HCT116 (cell line): ENCODE results near the gene ACOT11. TPM values are rescaled to one million over a fixed set of nuclear protein-coding genes. Genes with fewer than 3 reads are reported as not detected.

ENCODE experiments used
- ATAC-seq: fragments of 200-7000 bp; cut with Tn5 transposase; 2 replicates; pipeline ENCODE4 v1.9.1; 2020; ENCODE audit warnings: mild to moderate bottlenecking, moderate library complexity
- BruUV-seq: library from RNA; stranded (reverse); fragments of 400-500 nt; replicated peaks from 2 replicates; lab custom pipeline; 2021; lab: Mats Ljungman, UMichigan
- CTCF ChIA-PET: fragments of 300-600 bp; sonication (Branson Sonifier 250); formaldehyde crosslinking; loops from one replicate; lab custom pipeline; 2021; ENCODE audit warnings: antibody characterized with exemption; lab: Charles Lee
- POLR2A ChIA-PET: fragments of 300-600, 350-600 bp; sonication (Branson Sonifier 250); formaldehyde crosslinking; loops from one replicate; lab custom pipeline; 2021; ENCODE audit warnings: antibody characterized with exemption; lab: Charles Lee
- RAD21 ChIA-PET, 2 experiments: fragments of 300-600 bp; sonication (Branson Sonifier 250); formaldehyde crosslinking; loops; one replicate each; lab custom pipeline; 2023; ENCODE audit warnings: low total read pairs in 2 of 2; ENCODE audit not compliant: uncharacterized antibody in 2 of 2, unreplicated experiment in 2 of 2, low non-redundant PET in 1 of 2; lab: Charles Lee
- DNase-seq: peaks from one replicate; pipeline ENCODE4 v3.0.0-alpha.2; 2010; ENCODE audit warnings: low read depth, low spot score
- H2AFZ ChIP-seq: fragments of 200-600 bp; shearing (Covaris generic), sonication (generic); 2 replicates; pipeline ENCODE4 v1.6.1; 2017; ENCODE audit warnings: low read depth, mixed run types, mixed read lengths, antibody characterized with exemption, low read length; ENCODE audit not compliant: poor library complexity, severe bottlenecking
- H3K27ac ChIP-seq: 2 replicates; pipeline ENCODE4 v1.5.1; 2012; ENCODE audit warnings: low read depth, low read length
- H3K27me3 ChIP-seq: fragments of 200-600 bp; sonication (generic); 2 replicates; pipeline ENCODE4 v1.6.1; 2016; ENCODE audit warnings: mixed run types, low read length, mixed read lengths; ENCODE audit not compliant: insufficient read depth
- H3K36me3 ChIP-seq, 2 experiments: fragments of 200-500 bp in 1 of 2; fragments of 200-600 bp in 1 of 2; sonication (Bioruptor generic) in 1 of 2; sonication (generic) in 1 of 2; 2 replicates each; pipeline versions ENCODE4 v1.5.1 to v1.6.1; 2014 to 2016; ENCODE audit warnings: low read length in 2 of 2, inconsistent platforms in 1 of 2, mixed read lengths in 1 of 2, mixed run types in 1 of 2; ENCODE audit not compliant: insufficient read depth in 2 of 2, control insufficient read depth in 1 of 2
- H3K4me1 ChIP-seq, 2 experiments: fragments of 200-600 bp in 1 of 2; sonication (generic) in 1 of 2; 2 replicates each; pipeline versions ENCODE4 v1.5.1 to v1.6.1; 2012 to 2017; ENCODE audit warnings: low read length in 2 of 2, inconsistent platforms in 1 of 2, mild to moderate bottlenecking in 1 of 2, mixed read lengths in 1 of 2, mixed run types in 1 of 2, moderate library complexity in 1 of 2; ENCODE audit not compliant: insufficient read depth in 2 of 2, control insufficient read depth in 1 of 2
- H3K4me2 ChIP-seq: fragments of 200-600 bp; sonication (generic); 2 replicates; pipeline ENCODE4 v1.6.1; 2017; ENCODE audit warnings: mixed run types, low read length, mixed read lengths
- H3K4me3 ChIP-seq, 2 experiments: fragments of 200-600 bp in 1 of 2; sonication (generic) in 1 of 2; replicated peaks in 1 of 2; 2 replicates each; pipeline ENCODE4 v1.5.1; 2011 to 2016; ENCODE audit warnings: low read length in 2 of 2, control low read depth in 1 of 2, low read depth in 1 of 2, mild to moderate bottlenecking in 1 of 2, mixed read lengths in 1 of 2, mixed run types in 1 of 2
- H3K79me2 ChIP-seq: fragments of 200-600 bp; sonication (generic); 2 replicates; pipeline ENCODE4 v1.6.1; 2017; ENCODE audit warnings: mild to moderate bottlenecking, mixed run types, low read length, moderate library complexity, mixed read lengths; ENCODE audit not compliant: insufficient read depth
- H3K9ac ChIP-seq: fragments of 200-600 bp; sonication (generic); 2 replicates; pipeline ENCODE4 v1.6.1; 2016; ENCODE audit warnings: low read length, mixed read lengths
- H3K9me2 ChIP-seq: fragments of 200-600 bp; sonication (generic), shearing (Covaris generic); 2 replicates; pipeline ENCODE4 v1.6.1; 2017; ENCODE audit warnings: mixed run types, mild to moderate bottlenecking, moderate library complexity; ENCODE audit not compliant: insufficient read depth
- H3K9me3 ChIP-seq, 2 experiments: fragments of 200-500 bp in 1 of 2; fragments of 200-600 bp in 1 of 2; sonication (Bioruptor generic) in 1 of 2; sonication (generic) in 1 of 2; 2 replicates each; pipeline ENCODE4 v1.6.1; 2014 to 2017; ENCODE audit warnings: low read length in 2 of 2, mixed read lengths in 2 of 2, inconsistent platforms in 1 of 2, low read depth in 1 of 2, mild to moderate bottlenecking in 1 of 2, mixed run types in 1 of 2, moderate library complexity in 1 of 2; ENCODE audit not compliant: control insufficient read depth in 1 of 2, insufficient read depth in 1 of 2
- H4K20me1 ChIP-seq: fragments of 200-600 bp; sonication (generic), shearing (Covaris generic); 2 replicates; pipeline ENCODE4 v1.6.1; 2017; ENCODE audit warnings: mixed run types, mild to moderate bottlenecking, moderate library complexity; ENCODE audit not compliant: insufficient read depth
- CBX3 ChIP-seq: IDR thresholded peaks from 2 replicates; pipeline ENCODE4 v1.6.1; 2012; ENCODE audit warnings: low read depth
- EGR1 ChIP-seq: IDR thresholded peaks from 2 replicates; pipeline ENCODE4 v1.6.1; 2012; ENCODE audit warnings: low read depth
- ELF1 ChIP-seq: IDR thresholded peaks from 2 replicates; pipeline ENCODE4 v1.6.1; 2012; ENCODE audit warnings: low read depth, borderline replicate concordance
- SIN3A ChIP-seq: IDR thresholded peaks from 2 replicates; pipeline ENCODE4 v1.6.1; 2012; ENCODE audit warnings: low read depth
- TCF7L2 ChIP-seq: IDR thresholded peaks from 2 replicates; pipeline ENCODE4 v1.7.0; 2011; ENCODE audit warnings: borderline replicate concordance, inconsistent platforms; ENCODE audit not compliant: insufficient read depth, insufficient read length; ENCODE audit errors: extremely low read depth
- ZFX ChIP-seq: fragments of 450-650 bp; IDR thresholded peaks from 2 replicates; pipeline ENCODE4 v1.6.1; 2017
- intact Hi-C: fragments of 100-400 bp; cut with micrococcal nuclease; formaldehyde crosslinking; loops from 2 replicates; pipeline ENCODE4 v1.10.0; 2022
- total RNA-seq: library from RNA; stranded (reverse); gene quantifications from one replicate; pipeline ENCODE4 v1.2.1, GENCODE V29; 2021; ENCODE audit not compliant: unreplicated experiment
- TF ChIP-seq, protein P1 (sequence below): IDR thresholded peaks from 2 replicates; pipeline ENCODE4 v1.6.1; 2012; ENCODE audit warnings: low read depth
- TF ChIP-seq, protein P2 (sequence below): IDR thresholded peaks from 2 replicates; pipeline ENCODE4 v1.6.1; 2012

Gene ACOT11
- total RNA-seq, 1 experiment from 2014 or later, result 31.1 TPM

DNA sequence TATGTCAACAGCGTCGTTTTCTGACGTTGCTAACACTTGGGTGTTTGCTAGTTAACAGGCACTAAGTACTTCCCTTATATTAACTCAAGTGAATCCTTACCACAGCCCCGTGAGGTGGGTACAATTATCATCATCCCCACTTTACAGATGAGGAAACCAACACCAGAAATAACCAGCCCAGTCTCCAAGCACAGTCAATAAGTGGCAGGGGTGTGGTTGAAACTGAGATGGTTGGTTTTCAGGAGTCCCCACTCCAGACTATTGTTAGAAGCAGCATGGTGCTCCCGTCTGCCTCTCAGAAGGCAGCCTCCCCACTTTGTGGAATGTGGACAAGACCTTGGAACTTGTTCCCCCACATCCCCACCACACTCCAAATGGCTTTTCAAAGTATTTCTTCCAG, 45.7 kb upstream of the ACOT11 start:
- no peaks in the 10 kb centered on the region for H3K9me3 ChIP-seq
- H3K27me3 ChIP-seq, result no peaks in the 10 kb centered on the region
- no peak overlapping the region for H3K27ac ChIP-seq
- H3K79me2 ChIP-seq, result no peaks in the 10 kb centered on the region
- TF ChIP-seq CBX3 (no peak), ELF1 (no peak), SIN3A (no peak), TCF7L2 (no peak), ZFX (no peak), EGR1 (no peak)
- TF ChIP-seq, protein P1, sequence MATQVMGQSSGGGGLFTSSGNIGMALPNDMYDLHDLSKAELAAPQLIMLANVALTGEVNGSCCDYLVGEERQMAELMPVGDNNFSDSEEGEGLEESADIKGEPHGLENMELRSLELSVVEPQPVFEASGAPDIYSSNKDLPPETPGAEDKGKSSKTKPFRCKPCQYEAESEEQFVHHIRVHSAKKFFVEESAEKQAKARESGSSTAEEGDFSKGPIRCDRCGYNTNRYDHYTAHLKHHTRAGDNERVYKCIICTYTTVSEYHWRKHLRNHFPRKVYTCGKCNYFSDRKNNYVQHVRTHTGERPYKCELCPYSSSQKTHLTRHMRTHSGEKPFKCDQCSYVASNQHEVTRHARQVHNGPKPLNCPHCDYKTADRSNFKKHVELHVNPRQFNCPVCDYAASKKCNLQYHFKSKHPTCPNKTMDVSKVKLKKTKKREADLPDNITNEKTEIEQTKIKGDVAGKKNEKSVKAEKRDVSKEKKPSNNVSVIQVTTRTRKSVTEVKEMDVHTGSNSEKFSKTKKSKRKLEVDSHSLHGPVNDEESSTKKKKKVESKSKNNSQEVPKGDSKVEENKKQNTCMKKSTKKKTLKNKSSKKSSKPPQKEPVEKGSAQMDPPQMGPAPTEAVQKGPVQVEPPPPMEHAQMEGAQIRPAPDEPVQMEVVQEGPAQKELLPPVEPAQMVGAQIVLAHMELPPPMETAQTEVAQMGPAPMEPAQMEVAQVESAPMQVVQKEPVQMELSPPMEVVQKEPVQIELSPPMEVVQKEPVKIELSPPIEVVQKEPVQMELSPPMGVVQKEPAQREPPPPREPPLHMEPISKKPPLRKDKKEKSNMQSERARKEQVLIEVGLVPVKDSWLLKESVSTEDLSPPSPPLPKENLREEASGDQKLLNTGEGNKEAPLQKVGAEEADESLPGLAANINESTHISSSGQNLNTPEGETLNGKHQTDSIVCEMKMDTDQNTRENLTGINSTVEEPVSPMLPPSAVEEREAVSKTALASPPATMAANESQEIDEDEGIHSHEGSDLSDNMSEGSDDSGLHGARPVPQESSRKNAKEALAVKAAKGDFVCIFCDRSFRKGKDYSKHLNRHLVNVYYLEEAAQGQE, result no peak
- TF ChIP-seq, protein P2, sequence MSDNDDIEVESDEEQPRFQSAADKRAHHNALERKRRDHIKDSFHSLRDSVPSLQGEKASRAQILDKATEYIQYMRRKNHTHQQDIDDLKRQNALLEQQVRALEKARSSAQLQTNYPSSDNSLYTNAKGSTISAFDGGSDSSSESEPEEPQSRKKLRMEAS, result no peak
- H3K9me2 ChIP-seq, result no peaks in the 10 kb centered on the region
- ATAC-seq (no peak), DNase-seq (no peak)
- ChIA-PET CTCF (no interaction called here), RAD21 (no interaction called here), POLR2A (no interaction called here)
- no TSS peak for BruUV-seq
- no peak overlapping the region for H3K4me3 ChIP-seq
- H3K36me3 ChIP-seq, result no peaks in the 10 kb centered on the region
- no peak overlapping the region for H2AFZ ChIP-seq
- no peak overlapping the region for H3K4me2 ChIP-seq
- H4K20me1 ChIP-seq, result no peaks in the 10 kb centered on the region
- intact Hi-C loops, result no loop called here
- H3K4me1 ChIP-seq, result peaks cover 13 to 23% of the 10 kb centered on the region in 2 experiments
- H3K9ac ChIP-seq, result no peak overlapping the region
